Tibial artery (tissue), 4 donors: ENCODE results near the gene HUS1.

ENCODE experiments used
- DNase-seq, 2 donors: peaks; one replicate each; pipeline ENCODE4 v3.0.0-alpha.2; 2019
- H3K27ac ChIP-seq, 2 donors: fragments of 200-600 bp; sonication (generic) in 1 of 2; 1 replicate in 1 of 2; 2 replicates in 1 of 2; pipeline ENCODE4 v1.5.1; 2018 to 2019; ENCODE audit warnings: mild to moderate bottlenecking in 1 of 2
- H3K27me3 ChIP-seq, 2 donors: fragments of 200-600 bp; sonication (generic) in 1 of 2; one replicate each; pipeline versions ENCODE4 v1.5.1 to v1.6.0; 2016 to 2019
- H3K36me3 ChIP-seq, 3 donors: fragments of 200-600 bp; sonication (generic) in 2 of 3; one replicate each; pipeline ENCODE4 v1.5.1; 2016 to 2019; ENCODE audit warnings: mild to moderate bottlenecking in 2 of 3
- H3K4me1 ChIP-seq, 4 donors: fragments of 200-600 bp; sonication (generic) in 2 of 4; 1 replicate in 3 of 4; 2 replicates in 1 of 4; pipeline ENCODE4 v1.5.1; 2016 to 2019
- H3K4me3 ChIP-seq, 2 donors: fragments of 200-600 bp; sonication (generic) in 1 of 2; 1 replicate in 1 of 2; 2 replicates in 1 of 2; pipeline ENCODE4 v1.5.1; 2018 to 2019; ENCODE audit warnings: mild to moderate bottlenecking in 2 of 2
- H3K9me3 ChIP-seq, 3 donors: fragments of 200-600 bp; sonication (generic) in 1 of 3; one replicate each; pipeline ENCODE4 v1.5.1; 2016 to 2019
- CTCF ChIP-seq, 2 experiments: fragments of 200-600 bp in 1 of 2; fragments of 450-650 bp in 1 of 2; IDR thresholded peaks; one replicate each; pipeline ENCODE4 v1.5.1; 2017 to 2019; ENCODE audit warnings: antibody characterized with exemption in 2 of 2, mild to moderate bottlenecking in 1 of 2, moderate library complexity in 1 of 2
- intact Hi-C: fragments of 100-400 bp; cut with DNase I; formaldehyde crosslinking; loops from one replicate; pipeline ENCODE4 v1.15.0; 2023; ENCODE audit warnings: low total_unique reads

Gene HUS1

GRCh38 chr7:47978790-47979144 lies 648 bp downstream of the HUS1 start:
- Histone ChIP-seq H3K27ac (peak overlapping the region; percentile 90 to 94), H3K27me3 (no peaks in the 10 kb centered on the region), H3K9me3 (no peaks in the 10 kb centered on the region), H3K4me1 (peaks cover 6 to 18% (median 11%) of the 10 kb centered on the region in 4 donors), H3K36me3 (peaks cover 42 to 45% (median 43%) of the 10 kb centered on the region in 3 donors), H3K4me3 (peak overlapping the region; percentile 81 to 87)
- TF ChIP-seq CTCF (IDR thresholded peaks at IDR 0.05): no peak
- no peak for DNase-seq
- intact Hi-C loops: no loop called here

GRCh38 chr7:47973739-47974138 lies 5.7 kb downstream of the HUS1 start:
- Histone ChIP-seq H3K4me1 (peaks cover 6 to 17% (median 10%) of the 10 kb centered on the region in 4 donors), H3K36me3 (peaks cover 49 to 80% (median 69%) of the 10 kb centered on the region in 3 donors), H3K27me3 (no peaks in the 10 kb centered on the region), H3K27ac (no peak overlapping the region), H3K9me3 (no peaks in the 10 kb centered on the region), H3K4me3 (no peak overlapping the region)
- intact Hi-C loops: no loop called here
- TF ChIP-seq CTCF (IDR thresholded peaks at IDR 0.05): no peak
- no peak for DNase-seq

GRCh38 chr7:47970761-47971160 lies 8.7 kb downstream of the HUS1 start:
- H3K4me1 ChIP-seq: no peaks in the 10 kb centered on the region
- H3K9me3 ChIP-seq: no peaks in the 10 kb centered on the region
- no peak overlapping the region for H3K27ac ChIP-seq
- TF ChIP-seq CTCF (IDR thresholded peaks at IDR 0.05): no peak
- peaks cover 39 to 86% (median 74%) of the 10 kb centered on the region in 3 donors for H3K36me3 ChIP-seq
- no peak for DNase-seq
- no peak overlapping the region for H3K4me3 ChIP-seq
- H3K27me3 ChIP-seq: no peaks in the 10 kb centered on the region
- intact Hi-C loops: no loop called here

- peaks cover 39 to 86% (median 74%) of the 10 kb centered on the region in 3 donors for H3K36me3 ChIP-seq
- no peak overlapping the region for H3K27ac ChIP-seq
- no peaks in the 10 kb centered on the region for H3K9me3 ChIP-seq
- intact Hi-C loops: no loop called here
- H3K27me3 ChIP-seq: no peaks in the 10 kb centered on the region
- TF ChIP-seq CTCF (IDR thresholded peaks at IDR 0.05): peak; percentile 65 to 67
- H3K4me3 ChIP-seq: no peak overlapping the region
- H3K4me1 ChIP-seq: no peaks in the 10 kb centered on the region
- DNase-seq: no peak
Measured at GRCh38 chr7:47968847-47969774, 10.3 kb downstream of the HUS1 start.

GRCh38 chr7:47967708-47968107 lies 11.7 kb downstream of the HUS1 start:
- no peak for TF ChIP-seq CTCF (IDR thresholded peaks at IDR 0.05)
- Histone ChIP-seq H3K27ac (no peak overlapping the region), H3K9me3 (no peaks in the 10 kb centered on the region), H3K36me3 (peaks cover 46 to 86% (median 74%) of the 10 kb centered on the region in 3 donors), H3K4me3 (no peak overlapping the region), H3K4me1 (no peaks in the 10 kb centered on the region), H3K27me3 (no peaks in the 10 kb centered on the region)
- DNase-seq: no peak
- intact Hi-C loops: no loop called here
